SK-N-SH treated with all-trans-retinoic acid at 6 μM for 48 hours (cell line): Measurements from ENCODE around the gene HYPK.

ENCODE experiments used
- CSRNP3 ChIP-seq: fragments of 250-450 bp; sonication (Bioruptor Pico); IDR thresholded peaks from 2 replicates; pipeline ENCODE4 v1.5.1; 2021; ENCODE audit warnings: mild to moderate bottlenecking, moderate library complexity
- ESRRG ChIP-seq: fragments of 250-450 bp; sonication (Bioruptor Pico); IDR thresholded peaks from 2 replicates; pipeline ENCODE4 v1.6.1; 2021; ENCODE audit warnings: mild to moderate bottlenecking
- TOX ChIP-seq: fragments of 250-450 bp; sonication (Bioruptor Pico); IDR thresholded peaks from 2 replicates; pipeline ENCODE4 v1.8.0; 2021; ENCODE audit warnings: mild to moderate bottlenecking, moderate library complexity, borderline replicate concordance

GRCh38 chr15:43775411-43775965 lies 24.9 kb upstream of the HYPK start:
- TF ChIP-seq CSRNP3 (CRISPR knock-in tag) = no peak
- TF ChIP-seq TOX (CRISPR knock-in tag) = no peak
- no peak for TF ChIP-seq ESRRG
